K562 (cell line): ENCODE measurements around the gene TMEM87B.

Source experiments
- BRCA1 ChIP-seq, 2 experiments: fragments of 450-650 bp in 1 of 2; sonication (generic) in 1 of 2; formaldehyde crosslinking in 1 of 2; IDR thresholded peaks; 2 replicates each; pipeline versions ENCODE4 v1.5.0 to v1.6.1; 2017 to 2020; ENCODE audit warnings: mild to moderate bottlenecking in 1 of 2, missing genetic modification reagents in 1 of 2
- EHMT2 ChIP-seq: fragments of 450-650 bp; IDR thresholded peaks from 2 replicates; pipeline ENCODE4 v1.6.1; 2018; ENCODE audit warnings: antibody characterized with exemption
- EZH2 ChIP-seq: IDR thresholded peaks from 2 replicates; pipeline ENCODE4 v1.6.1; 2012; ENCODE audit warnings: low read depth, mild to moderate bottlenecking, inconsistent platforms, low read length, borderline replicate concordance
- HDAC2 ChIP-seq: fragments of 450-650 bp; IDR thresholded peaks from 2 replicates; pipeline ENCODE4 v1.6.1; 2016; ENCODE audit warnings: mild to moderate bottlenecking
- NONO ChIP-seq, 2 experiments: fragments of 200-400 bp in 1 of 2; fragments of 450-650 bp in 1 of 2; formaldehyde crosslinking in 1 of 2; IDR thresholded peaks; 2 replicates each; pipeline ENCODE4 v1.6.1; 2017; ENCODE audit warnings: low read depth in 2 of 2, mild to moderate bottlenecking in 2 of 2, moderate library complexity in 2 of 2, low read length in 1 of 2
- RCOR1 ChIP-seq, 2 experiments: IDR thresholded peaks; 2 replicates each; pipeline ENCODE4 v1.6.1; 2012; ENCODE audit warnings: low read depth in 2 of 2, low read length in 2 of 2, borderline replicate concordance in 1 of 2, improper control_type of control experiment in 1 of 2
- SRSF1 ChIP-seq: fragments of 200-400 bp; formaldehyde crosslinking; IDR thresholded peaks from 2 replicates; pipeline ENCODE4 v1.6.1; 2017; ENCODE audit warnings: mild to moderate bottlenecking, low read depth, low read length, moderate library complexity
- ZNF436 ChIP-seq: fragments of 250-450, 450-650 bp; sonication (Bioruptor Pico); formaldehyde crosslinking; IDR thresholded peaks from 2 replicates; pipeline ENCODE4 v1.7.0; 2020; ENCODE audit warnings: mild to moderate bottlenecking
- TF ChIP-seq, protein P1 (sequence below): fragments of 250-450 bp; sonication (Bioruptor Pico); IDR thresholded peaks from 2 replicates; pipeline ENCODE4 v1.5.0; 2021; ENCODE audit warnings: mild to moderate bottlenecking, moderate library complexity
- TF ChIP-seq, protein P2 (sequence below): fragments of 450-650 bp; formaldehyde crosslinking; IDR thresholded peaks from 2 replicates; pipeline ENCODE4 v1.4.0; 2020; ENCODE audit warnings: mild to moderate bottlenecking, moderate library complexity

DNA sequence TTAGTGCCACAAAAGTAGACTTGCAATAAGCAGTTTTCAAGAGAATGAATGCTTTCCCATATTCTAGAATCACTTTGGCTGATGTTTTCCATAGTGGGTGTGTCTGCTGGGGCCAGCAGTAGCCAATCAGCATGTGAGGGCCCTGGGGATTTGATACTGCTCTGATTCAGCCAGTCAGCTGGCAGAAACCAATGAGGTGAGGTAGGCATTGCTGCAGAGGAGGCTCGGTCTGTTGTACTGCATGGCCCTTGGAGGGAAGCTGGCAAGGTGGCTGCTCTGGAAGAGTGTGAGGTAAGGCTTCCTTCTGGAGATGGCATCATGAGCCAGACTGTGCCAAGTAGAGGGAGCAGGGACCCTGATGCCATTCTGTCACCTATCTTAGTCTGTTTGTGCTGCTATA is 22.7 kb downstream of the TMEM87B start:
- TF ChIP-seq SRSF1, result no peak
- no peak for TF ChIP-seq RCOR1 (IDR thresholded peaks at IDR 0.05; ENCODE audit: borderline replicate concordance in 1 of 2, low read depth in 2 of 2, low read length in 2 of 2)
- TF ChIP-seq, protein P1, sequence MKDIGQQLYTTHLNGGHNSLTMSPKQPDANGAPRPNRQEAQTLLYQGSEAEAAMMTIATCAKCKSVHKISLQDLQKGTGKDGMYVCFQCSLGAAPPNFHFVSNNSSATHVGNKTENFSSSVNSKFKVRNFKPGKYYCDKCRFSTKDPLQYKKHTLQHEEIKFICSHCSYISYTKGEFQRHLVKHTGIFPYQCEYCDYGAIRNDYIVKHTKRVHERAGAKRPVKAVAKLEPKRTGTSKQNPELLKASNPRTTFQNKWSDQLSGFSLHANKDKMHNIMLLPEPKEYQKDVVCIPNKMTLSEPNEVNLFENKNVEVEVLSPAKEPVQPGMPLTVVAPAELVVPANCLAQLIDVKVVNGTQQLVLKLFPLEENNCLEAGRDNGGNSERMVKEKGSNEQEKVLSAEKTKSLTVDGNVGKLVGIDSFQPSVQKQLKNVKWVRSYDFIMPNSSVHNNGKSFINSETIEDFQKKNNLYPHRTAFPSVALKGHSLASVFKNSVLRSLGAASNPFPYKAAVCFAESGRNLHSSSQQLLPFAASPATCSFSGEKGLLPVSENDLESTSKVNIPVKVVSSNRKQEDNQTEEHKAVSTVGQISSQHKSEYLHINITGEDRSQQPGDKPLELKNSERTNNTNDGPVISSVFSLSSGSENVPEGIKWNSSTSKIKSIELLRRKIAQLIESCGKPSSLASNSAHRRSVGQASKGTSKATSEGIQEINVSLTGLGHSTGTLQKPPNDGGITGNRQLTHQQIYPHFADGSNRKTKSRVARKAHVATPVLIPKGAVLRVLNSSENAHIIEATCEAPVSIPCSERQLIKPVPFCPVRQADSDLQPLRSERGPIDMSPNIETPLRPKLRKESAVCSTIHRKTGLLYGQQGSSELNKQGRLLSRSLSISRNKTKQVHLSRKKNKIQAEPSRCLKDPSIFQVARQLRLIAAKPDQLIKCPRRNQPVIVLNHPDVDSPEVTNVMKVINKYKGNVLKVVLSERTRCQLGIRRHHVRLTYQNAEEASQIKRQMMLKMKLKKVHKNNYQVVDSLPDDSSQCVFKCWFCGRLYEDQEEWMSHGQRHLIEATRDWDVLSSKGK (CRISPR knock-in tag), result no peak
- TF ChIP-seq BRCA1 (IDR thresholded peaks at IDR 0.05), result no peak
- TF ChIP-seq BRCA1 (CRISPR knock-in tag; IDR thresholded peaks at IDR 0.05), result no peak
- TF ChIP-seq, protein P2, sequence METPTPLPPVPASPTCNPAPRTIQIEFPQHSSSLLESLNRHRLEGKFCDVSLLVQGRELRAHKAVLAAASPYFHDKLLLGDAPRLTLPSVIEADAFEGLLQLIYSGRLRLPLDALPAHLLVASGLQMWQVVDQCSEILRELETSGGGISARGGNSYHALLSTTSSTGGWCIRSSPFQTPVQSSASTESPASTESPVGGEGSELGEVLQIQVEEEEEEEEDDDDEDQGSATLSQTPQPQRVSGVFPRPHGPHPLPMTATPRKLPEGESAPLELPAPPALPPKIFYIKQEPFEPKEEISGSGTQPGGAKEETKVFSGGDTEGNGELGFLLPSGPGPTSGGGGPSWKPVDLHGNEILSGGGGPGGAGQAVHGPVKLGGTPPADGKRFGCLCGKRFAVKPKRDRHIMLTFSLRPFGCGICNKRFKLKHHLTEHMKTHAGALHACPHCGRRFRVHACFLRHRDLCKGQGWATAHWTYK, result no peak
- no peak for TF ChIP-seq EZH2
- TF ChIP-seq EHMT2, result no peak
- TF ChIP-seq HDAC2, result no peak
- no peak for TF ChIP-seq ZNF436 (CRISPR knock-in tag)
- no peak for TF ChIP-seq NONO (IDR thresholded peaks at IDR 0.05; ENCODE audit: low read depth in 2 of 2, low read length in 1 of 2)
